GM18909 (cell line): Measurements from ENCODE around the gene ZCCHC24.

ENCODE experiments used
- ATAC-seq: cut with Tn5 transposase; IDR thresholded peaks from one replicate; pipeline ENCODE4 v1.9.1; 2021; ENCODE audit warnings: mild to moderate bottlenecking; ENCODE audit not compliant: unreplicated experiment, poor library complexity

The ZCCHC24 gene

GRCh38 chr10:79434223-79434687 lies 11.2 kb downstream of the ZCCHC24 start:
- no peak for ATAC-seq

GRCh38 chr10:79433324-79434222 lies 11.9 kb downstream of the ZCCHC24 start:
- ATAC-seq: no peak

GRCh38 chr10:79431891-79432831 lies 13.3 kb downstream of the ZCCHC24 start:
- no peak for ATAC-seq

- no peak for ATAC-seq
Measured at GRCh38 chr10:79431428-79431827, 14.0 kb downstream of the ZCCHC24 start.

GRCh38 chr10:79430936-79431335 lies 14.5 kb downstream of the ZCCHC24 start:
- ATAC-seq: no peak

- no peak for ATAC-seq
Measured at GRCh38 chr10:79430325-79430905, 15.0 kb downstream of the ZCCHC24 start.

- no peak for ATAC-seq
Measured at GRCh38 chr10:79429751-79430150, 15.7 kb downstream of the ZCCHC24 start.

- no peak for ATAC-seq
Measured at GRCh38 chr10:79427965-79428364, 17.5 kb downstream of the ZCCHC24 start.

GRCh38 chr10:79425074-79425532 lies 20.3 kb downstream of the ZCCHC24 start:
- no peak for ATAC-seq

GRCh38 chr10:79424221-79425073 lies 21.0 kb downstream of the ZCCHC24 start:
- no peak for ATAC-seq

- ATAC-seq: no peak
Measured at GRCh38 chr10:79422178-79422892, 23.1 kb downstream of the ZCCHC24 start.

GRCh38 chr10:79420974-79421688 lies 24.3 kb downstream of the ZCCHC24 start:
- no peak for ATAC-seq

- ATAC-seq: no peak
Measured at GRCh38 chr10:79418886-79419595, 26.4 kb downstream of the ZCCHC24 start.

- ATAC-seq: no peak
Measured at GRCh38 chr10:79418274-79418673, 27.1 kb downstream of the ZCCHC24 start.

GRCh38 chr10:79417731-79418130 lies 27.7 kb downstream of the ZCCHC24 start:
- ATAC-seq: no peak

GRCh38 chr10:79417266-79417665 lies 28.2 kb downstream of the ZCCHC24 start:
- ATAC-seq: no peak

- ATAC-seq: no peak
Measured at GRCh38 chr10:79416578-79417255, 28.7 kb downstream of the ZCCHC24 start.
